ENCODE data around the gene RNF223.

RNF223 gene

DNA sequence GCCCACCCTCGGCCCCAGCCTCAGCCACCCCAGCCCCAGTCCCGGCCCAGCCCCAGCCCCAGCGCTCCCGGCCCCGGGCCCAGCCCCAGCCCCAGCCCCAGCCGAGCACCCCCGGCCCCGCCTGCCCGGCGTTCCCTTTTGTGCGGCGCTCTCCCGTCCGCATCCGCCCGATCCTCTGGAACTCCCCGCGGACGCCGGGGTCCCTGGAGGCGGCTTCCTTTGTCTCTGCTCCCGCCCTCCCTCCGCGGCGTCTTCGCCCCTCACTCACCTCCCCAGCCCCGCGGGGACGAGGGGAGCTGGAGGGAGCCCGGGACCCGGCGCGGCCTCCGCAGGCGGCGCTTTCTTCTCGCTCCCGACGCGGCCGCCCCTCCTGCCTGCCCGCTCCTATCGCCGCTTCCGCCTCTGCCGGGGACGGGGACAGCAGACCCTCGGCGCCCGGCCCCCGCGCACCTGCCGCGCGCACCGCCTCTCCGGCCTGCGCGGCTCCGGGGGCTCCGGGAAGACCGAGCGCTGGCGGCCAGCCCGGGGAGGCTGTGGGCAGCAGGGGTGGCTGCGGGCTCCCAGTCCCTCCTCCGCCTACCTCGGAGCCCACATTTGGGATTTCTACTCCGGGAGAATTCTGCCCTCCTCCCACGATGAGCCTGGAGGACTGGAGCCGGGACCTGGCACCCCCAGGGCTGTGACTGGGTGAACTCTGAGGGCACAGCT, 40.2 kb downstream of the RNF223 start:
- Histone ChIP-seq H2AFZ (ENCODE audit: low read depth, low read length) (no peak overlapping the region), H3K79me2 (ENCODE audit: low read length) (no peaks in the 10 kb centered on the region), H3K9ac (ENCODE audit: low read length) (no peak overlapping the region), H4K20me1 (ENCODE audit: insufficient read depth, low read length) (peaks cover 19% of the 10 kb centered on the region), H3K4me1 (ENCODE audit: low read length) (peaks cover 9% of the 10 kb centered on the region), H3K4me3 (ENCODE audit: low read length) (no peak overlapping the region), H3K9me3 (ENCODE audit: insufficient read depth, low read length) (no peaks in the 10 kb centered on the region), H3K4me2 (ENCODE audit: low read length) (no peak overlapping the region), H3K27me3 (ENCODE audit: low read depth, low read length) (peaks cover 8% of the 10 kb centered on the region; the same call in 1 of the 2 replicates), H3K27ac (ENCODE audit: low read length) (no peak overlapping the region), H3K36me3 (replicated peaks; ENCODE audit: low read depth, low read length) (no peaks in the 10 kb centered on the region)
- TF ChIP-seq EZH2phosphoT487 (IDR thresholded peaks at IDR 0.05; ENCODE audit: low read depth), result no peak
- TF ChIP-seq, protein P1, sequence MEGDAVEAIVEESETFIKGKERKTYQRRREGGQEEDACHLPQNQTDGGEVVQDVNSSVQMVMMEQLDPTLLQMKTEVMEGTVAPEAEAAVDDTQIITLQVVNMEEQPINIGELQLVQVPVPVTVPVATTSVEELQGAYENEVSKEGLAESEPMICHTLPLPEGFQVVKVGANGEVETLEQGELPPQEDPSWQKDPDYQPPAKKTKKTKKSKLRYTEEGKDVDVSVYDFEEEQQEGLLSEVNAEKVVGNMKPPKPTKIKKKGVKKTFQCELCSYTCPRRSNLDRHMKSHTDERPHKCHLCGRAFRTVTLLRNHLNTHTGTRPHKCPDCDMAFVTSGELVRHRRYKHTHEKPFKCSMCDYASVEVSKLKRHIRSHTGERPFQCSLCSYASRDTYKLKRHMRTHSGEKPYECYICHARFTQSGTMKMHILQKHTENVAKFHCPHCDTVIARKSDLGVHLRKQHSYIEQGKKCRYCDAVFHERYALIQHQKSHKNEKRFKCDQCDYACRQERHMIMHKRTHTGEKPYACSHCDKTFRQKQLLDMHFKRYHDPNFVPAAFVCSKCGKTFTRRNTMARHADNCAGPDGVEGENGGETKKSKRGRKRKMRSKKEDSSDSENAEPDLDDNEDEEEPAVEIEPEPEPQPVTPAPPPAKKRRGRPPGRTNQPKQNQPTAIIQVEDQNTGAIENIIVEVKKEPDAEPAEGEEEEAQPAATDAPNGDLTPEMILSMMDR (IDR thresholded peaks at IDR 0.05; ENCODE audit: low read depth, low read length), result no peak

DNA sequence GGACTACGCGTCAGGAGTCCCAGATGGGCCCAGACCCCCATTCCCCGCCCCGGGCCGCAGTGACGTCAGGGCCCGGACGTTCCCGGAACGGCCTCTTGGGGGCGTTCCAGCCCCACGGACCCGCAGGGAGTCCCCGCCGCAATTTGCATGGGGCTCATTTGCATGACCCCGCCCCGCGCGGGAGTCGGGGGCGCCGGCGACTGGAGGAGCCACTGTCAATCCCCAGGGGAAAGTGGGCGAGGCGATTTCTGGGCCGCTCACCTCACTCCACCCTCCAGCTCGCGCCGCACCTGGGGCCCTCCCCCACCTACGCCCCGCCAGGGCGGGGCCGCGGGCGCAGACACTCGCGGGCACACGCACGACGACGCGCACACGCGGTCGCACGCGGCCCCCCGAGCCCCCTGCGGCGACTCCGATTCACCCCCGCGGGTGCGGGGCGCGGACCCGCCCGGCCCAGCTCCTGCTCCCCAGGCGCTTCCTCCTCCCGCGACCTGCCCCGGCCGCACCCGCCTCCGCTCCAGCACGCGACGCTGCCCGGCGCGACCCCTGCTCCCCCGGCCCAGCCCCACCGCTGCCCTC, 41.0 kb downstream of the RNF223 start:
- H3K27me3 ChIP-seq (ENCODE audit: low read depth, low read length), result peaks cover 3% of the 10 kb centered on the region; the same call in 1 of the 2 replicates
- H3K4me2 ChIP-seq (ENCODE audit: low read length), result no peak overlapping the region
- H3K4me3 ChIP-seq (ENCODE audit: low read length), result no peak overlapping the region
- no peak for TF ChIP-seq EZH2phosphoT487 (IDR thresholded peaks at IDR 0.05; ENCODE audit: low read depth)
- TF ChIP-seq, protein P1 (IDR thresholded peaks at IDR 0.05; ENCODE audit: low read depth, low read length), result peak; percentile 28; the same call in 1 of the 2 replicates
- H3K36me3 ChIP-seq (replicated peaks; ENCODE audit: low read depth, low read length), result no peaks in the 10 kb centered on the region
- peaks cover 14% of the 10 kb centered on the region for H4K20me1 ChIP-seq (ENCODE audit: insufficient read depth, low read length)
- H3K79me2 ChIP-seq (ENCODE audit: low read length), result no peaks in the 10 kb centered on the region
- no peak overlapping the region for H3K9ac ChIP-seq (ENCODE audit: low read length)
- H3K4me1 ChIP-seq (ENCODE audit: low read length), result peaks cover 1% of the 10 kb centered on the region; the same call in 1 of the 2 replicates
- H3K9me3 ChIP-seq (ENCODE audit: insufficient read depth, low read length), result no peaks in the 10 kb centered on the region
- H2AFZ ChIP-seq (ENCODE audit: low read depth, low read length), result no peak overlapping the region
- no peak overlapping the region for H3K27ac ChIP-seq (ENCODE audit: low read length)

DNA sequence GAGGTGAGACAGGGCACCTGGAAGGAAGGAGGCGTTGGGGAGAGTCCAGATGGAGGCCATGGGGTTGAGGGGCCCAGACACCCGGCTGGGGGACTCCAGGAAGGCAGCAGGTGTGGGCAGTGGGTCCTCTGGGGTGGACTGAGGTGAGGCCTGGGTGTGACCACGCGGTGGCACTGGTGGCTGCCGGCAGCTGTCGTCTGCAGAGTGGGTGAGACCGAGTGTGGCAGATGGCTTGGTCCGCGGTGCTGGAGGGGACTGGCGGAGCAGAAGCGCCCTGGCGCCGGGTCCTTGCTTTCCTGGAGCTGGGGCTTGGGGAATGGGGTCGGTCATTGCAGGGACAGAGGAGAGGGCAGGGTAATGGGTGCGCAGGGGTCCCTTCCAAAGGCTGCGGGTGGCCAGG, 41.7 kb downstream of the RNF223 start:
- H2AFZ ChIP-seq (ENCODE audit: low read depth, low read length), result no peak overlapping the region

More for the DNA sequence above, 41.7 kb downstream of the RNF223 start:
- no peak overlapping the region for H3K27ac ChIP-seq (ENCODE audit: low read length)
- H3K9ac ChIP-seq (ENCODE audit: low read length), result no peak overlapping the region
- peaks cover 12% of the 10 kb centered on the region for H4K20me1 ChIP-seq (ENCODE audit: insufficient read depth, low read length)
- no peaks in the 10 kb centered on the region for H3K79me2 ChIP-seq (ENCODE audit: low read length)
- H3K9me3 ChIP-seq (ENCODE audit: insufficient read depth, low read length), result no peaks in the 10 kb centered on the region
- no peaks in the 10 kb centered on the region for H3K4me1 ChIP-seq (ENCODE audit: low read length)
- no peak overlapping the region for H3K4me3 ChIP-seq (ENCODE audit: low read length)
- H3K4me2 ChIP-seq (ENCODE audit: low read length), result no peak overlapping the region
- no peak for TF ChIP-seq EZH2phosphoT487 (IDR thresholded peaks at IDR 0.05; ENCODE audit: low read depth)
- TF ChIP-seq, protein P1 (IDR thresholded peaks at IDR 0.05; ENCODE audit: low read depth, low read length), result peak; percentile 34
- H3K27me3 ChIP-seq (ENCODE audit: low read depth, low read length), result 0 out of 2 replicates have a peak, but pooled peaks cover under 1% of the 10 kb centered on the region
- H3K36me3 ChIP-seq (replicated peaks; ENCODE audit: low read depth, low read length), result no peaks in the 10 kb centered on the region

Data from OCI-LY3 (cell line).